Activated naive CD4-positive, alpha-beta T cell treated with Interleukin-2 at 50 U/mL for 16 hours (primary cell): ENCODE data around the gene SOX6.
"Not testable (repeated sequence)": the region's sequence is repeated elsewhere in the genome, so short reads cannot be mapped to it uniquely, and the experiment has no call there.

Experiments used
- DNase-seq: peaks from one replicate; pipeline ENCODE4 v3.0.0-alpha.2; 2020

The SOX6 gene

GRCh38 chr11:16087886-16088285 lies 268.5 kb downstream of the SOX6 start:
- DNase-seq, result no peak

GRCh38 chr11:16086229-16086819 lies 270.0 kb downstream of the SOX6 start:
- DNase-seq, result no peak

DNA sequence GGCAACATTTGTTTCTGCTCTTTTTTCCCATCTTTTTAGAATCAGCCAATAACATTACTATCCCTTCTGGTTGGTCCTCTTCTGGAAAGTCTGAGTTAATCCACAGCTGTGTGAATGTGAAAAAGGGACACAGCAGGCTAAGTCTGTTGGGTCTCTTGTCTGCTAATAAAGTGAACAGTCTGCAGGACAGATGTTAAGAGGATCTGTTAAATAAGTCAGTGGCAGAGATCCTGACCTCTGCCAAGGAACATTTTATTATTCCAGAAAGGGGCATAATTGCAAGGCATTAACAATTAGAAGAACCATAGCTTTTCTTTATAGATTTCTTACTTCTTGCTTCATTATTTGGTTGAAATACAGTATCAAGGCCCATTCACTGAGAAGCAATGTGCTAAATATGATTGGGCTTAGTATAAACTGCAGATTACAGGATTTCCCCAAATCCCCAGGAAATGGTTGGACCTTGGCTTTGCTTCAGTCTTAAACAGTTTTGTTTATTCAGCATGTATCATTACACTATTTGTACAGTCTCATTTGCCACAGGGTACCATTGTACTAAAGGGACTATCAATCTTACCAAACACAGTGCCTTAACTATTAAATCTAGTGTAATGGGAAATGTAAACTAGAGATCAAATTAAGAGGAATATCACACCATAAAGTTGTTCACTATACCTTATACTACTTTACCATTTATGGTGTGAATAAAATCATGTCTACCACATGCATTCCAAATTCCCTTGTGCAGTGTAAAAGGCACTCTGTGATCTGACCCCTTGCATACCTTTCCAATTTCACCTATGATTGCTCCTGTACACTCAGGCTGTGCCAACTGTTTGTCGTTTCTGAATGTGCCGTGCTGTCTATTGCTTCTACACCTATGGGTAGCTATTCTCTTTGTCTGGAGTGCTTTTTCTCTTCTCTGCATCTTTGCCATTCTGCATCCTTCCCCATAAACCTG lies 274.0 kb downstream of the SOX6 start:
- DNase-seq, result no peak

- no peak for DNase-seq
Observed at GRCh38 chr11:16081382-16082094, 274.8 kb downstream of the SOX6 start.

- no peak for DNase-seq
Observed at GRCh38 chr11:16080688-16081381, 275.5 kb downstream of the SOX6 start.

DNA sequence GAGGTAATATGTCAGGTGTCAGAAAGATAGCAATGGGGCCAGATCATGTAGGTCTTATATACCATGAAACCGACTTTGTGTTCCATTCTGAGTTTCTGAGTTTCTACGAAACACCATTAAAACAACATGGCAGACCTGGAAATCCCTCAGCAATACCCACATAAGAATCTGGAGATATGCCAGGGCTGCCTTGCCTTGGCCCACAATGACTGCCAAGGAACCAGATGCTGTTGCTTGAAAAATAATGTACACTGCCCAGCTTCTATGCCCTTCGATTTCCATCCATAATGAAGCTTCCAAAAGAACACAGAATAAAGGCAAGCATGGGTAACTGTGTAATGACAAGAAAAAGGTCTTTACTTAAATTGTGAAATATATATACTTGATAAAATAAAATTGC lies 277.4 kb downstream of the SOX6 start:
- DNase-seq, result no peak

- DNase-seq, result no peak
Observed at GRCh38 chr11:16070573-16070972, 285.8 kb downstream of the SOX6 start.

DNA sequence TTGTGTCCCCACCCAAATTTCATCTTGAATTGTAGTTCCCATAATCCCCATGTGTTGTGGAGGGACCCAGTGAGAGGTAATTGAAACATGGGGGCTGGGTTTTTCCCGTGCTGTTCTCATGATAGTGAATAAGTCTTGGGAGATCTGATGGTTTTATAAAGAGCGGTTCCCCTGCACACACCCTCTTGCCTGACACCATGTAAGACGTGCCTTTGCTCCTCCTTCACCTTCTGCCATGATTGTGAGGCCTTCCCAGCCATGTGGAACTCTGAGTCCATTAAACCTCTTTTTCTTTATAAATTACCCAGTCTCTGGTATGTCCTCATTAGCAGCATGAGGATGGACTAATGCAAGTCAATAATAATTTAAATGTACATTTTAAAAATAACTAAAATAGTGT lies 289.1 kb downstream of the SOX6 start:
- not testable (repeated sequence) for DNase-seq

DNA sequence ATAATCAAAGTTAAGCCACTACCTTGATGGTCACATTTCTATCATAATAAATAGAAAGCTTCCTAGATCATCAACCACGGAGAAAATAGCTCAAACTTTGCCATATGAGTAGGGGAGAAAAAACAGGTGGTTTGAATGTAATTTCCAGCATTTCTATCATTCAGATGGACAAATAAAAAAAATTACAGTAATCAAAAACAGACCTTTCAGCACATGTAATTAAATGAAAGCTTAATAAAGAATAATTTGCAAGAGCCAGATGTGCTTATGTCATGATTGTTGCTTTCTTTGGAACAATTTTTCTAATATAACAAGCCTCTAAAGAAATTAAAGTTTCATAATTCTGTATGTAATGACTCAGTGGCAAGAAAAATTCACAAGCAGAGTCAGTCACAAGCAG lies 297.0 kb downstream of the SOX6 start:
- DNase-seq, result no peak

DNA sequence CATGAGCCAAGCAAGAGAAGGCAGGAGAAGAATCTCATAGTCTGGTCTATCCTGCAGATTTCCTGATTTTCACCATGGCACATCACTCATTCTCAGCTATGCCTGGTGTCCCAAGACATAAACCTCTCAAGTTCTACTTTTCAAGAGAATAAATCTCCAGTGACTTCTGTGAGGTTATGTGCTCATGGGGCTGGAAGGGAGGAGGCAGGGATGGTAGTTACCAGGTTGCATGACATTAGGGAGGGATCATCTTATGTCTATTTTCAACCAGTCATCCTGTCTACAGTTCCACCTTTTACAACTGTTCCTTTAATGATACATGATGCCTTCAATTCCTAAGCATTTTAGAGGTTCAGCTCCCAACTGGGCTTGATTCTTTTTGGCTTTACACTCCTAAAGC lies 297.7 kb downstream of the SOX6 start:
- DNase-seq, result no peak

- no peak for DNase-seq
Observed at GRCh38 chr11:16052750-16053149, 303.6 kb downstream of the SOX6 start.

GRCh38 chr11:16049611-16050010 lies 306.7 kb downstream of the SOX6 start:
- DNase-seq, result no peak

GRCh38 chr11:16047073-16047472 lies 309.3 kb downstream of the SOX6 start:
- no peak for DNase-seq

GRCh38 chr11:16043617-16044016 lies 312.7 kb downstream of the SOX6 start:
- no peak for DNase-seq

- DNase-seq, result no peak
Observed at GRCh38 chr11:16041207-16041606, 315.1 kb downstream of the SOX6 start.

DNA sequence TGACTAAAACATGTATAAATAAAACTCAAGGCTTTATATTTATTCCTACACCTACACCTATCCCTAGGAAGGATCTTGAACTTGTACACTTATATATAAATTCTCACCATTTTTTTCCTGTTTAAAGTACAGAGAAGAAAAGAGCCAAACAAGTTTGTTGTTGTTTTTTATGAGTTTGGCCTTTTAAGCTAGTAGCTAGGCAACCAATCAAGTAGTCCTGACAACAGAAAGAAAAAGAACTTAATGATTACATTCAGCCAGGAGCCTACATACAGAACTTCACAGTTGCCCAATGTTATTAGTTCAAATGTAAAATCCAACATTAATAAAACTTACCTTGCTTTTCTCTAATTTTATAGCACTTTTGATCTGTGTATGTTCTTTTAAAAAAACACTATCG lies 316.2 kb downstream of the SOX6 start:
- no peak for DNase-seq

DNA sequence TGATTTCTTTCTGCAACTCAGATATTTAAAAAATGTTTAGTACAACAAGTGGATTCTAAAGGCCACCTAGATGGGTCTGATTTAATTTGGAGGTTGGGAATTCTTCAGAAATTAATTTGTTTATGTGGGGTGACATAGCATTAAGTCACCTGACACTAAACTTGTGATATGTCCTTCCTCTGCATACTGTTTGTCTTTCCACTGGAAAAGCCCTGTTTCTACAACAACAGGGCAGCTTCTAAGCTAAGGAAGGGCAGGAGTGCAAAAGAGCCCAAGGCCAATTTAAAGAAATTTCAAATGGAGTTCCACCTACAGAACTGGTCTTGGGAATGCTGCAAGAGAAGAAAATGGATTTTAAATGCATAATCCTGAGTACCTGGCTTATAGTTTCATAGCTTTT lies 319.2 kb downstream of the SOX6 start:
- DNase-seq, result no peak

GRCh38 chr11:16036218-16036617 lies 320.1 kb downstream of the SOX6 start:
- DNase-seq, result no peak

GRCh38 chr11:16034074-16034473 lies 322.3 kb downstream of the SOX6 start:
- no peak for DNase-seq

DNA sequence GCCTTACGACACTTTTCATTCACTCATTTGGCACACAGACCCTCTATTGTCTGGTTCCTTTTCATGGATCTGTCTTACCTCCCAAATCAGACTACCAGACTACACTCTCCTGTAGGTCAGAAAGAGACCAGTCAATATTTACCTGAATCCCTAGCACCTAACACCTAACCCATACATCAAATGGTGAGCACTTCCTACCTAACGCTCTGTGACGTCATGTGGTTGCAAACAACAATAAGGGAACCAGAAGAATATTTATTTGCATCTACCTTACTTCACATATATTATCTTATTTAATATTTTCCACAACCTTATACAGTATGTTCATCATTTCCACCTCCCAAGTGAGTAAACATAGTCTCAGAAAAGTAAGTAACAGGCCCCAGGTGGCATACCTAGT lies 323.4 kb downstream of the SOX6 start:
- DNase-seq, result no peak

GRCh38 chr11:16031210-16031609 lies 325.1 kb downstream of the SOX6 start:
- DNase-seq, result no peak

DNA sequence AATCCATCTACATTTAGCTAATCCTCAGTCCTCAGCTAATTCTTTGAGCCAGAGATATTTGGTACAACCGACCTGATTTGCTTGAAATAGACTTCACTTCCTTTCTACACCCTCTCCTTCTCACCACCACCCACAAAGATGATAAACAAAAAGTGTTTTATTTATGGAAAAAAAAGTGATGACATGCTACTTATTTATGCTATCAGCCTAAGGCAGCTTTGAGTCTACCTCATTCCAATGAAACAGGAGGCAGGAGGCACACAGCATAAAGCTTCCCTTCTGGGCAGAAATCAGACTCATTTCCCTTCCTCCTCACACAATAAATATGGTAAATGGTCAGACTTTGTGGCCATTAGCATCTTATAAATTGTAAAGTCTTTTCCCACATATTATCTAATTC lies 325.7 kb downstream of the SOX6 start:
- DNase-seq, result no peak

DNA sequence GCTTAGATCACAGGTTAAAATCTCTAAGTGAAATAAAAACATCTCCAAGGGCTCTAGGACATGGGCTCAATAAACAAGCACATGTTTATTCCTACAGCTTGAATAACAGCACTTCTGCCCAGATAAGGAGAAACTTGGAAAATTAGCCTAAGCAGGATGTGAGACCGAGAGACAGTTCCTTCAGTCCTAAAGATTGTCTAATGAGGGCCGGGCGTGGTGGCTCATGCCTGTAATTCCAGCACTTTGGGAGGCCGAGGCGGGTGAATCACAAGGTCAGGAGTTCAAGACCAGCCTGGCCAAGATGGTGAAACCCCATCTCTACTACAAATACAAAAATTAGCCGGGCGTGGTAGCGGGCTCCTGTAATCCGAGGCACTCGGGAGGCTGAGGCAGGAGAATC lies 327.2 kb downstream of the SOX6 start:
- DNase-seq, result not testable (repeated sequence)
